HG03175 (cell line): ENCODE data around the gene SLC3A2.

Experiments
- ATAC-seq: cut with Tn5 transposase; IDR thresholded peaks from one replicate; pipeline ENCODE4 v1.9.1; 2021; ENCODE audit warnings: mild to moderate bottlenecking, moderate library complexity; ENCODE audit not compliant: unreplicated experiment

The SLC3A2 gene

DNA sequence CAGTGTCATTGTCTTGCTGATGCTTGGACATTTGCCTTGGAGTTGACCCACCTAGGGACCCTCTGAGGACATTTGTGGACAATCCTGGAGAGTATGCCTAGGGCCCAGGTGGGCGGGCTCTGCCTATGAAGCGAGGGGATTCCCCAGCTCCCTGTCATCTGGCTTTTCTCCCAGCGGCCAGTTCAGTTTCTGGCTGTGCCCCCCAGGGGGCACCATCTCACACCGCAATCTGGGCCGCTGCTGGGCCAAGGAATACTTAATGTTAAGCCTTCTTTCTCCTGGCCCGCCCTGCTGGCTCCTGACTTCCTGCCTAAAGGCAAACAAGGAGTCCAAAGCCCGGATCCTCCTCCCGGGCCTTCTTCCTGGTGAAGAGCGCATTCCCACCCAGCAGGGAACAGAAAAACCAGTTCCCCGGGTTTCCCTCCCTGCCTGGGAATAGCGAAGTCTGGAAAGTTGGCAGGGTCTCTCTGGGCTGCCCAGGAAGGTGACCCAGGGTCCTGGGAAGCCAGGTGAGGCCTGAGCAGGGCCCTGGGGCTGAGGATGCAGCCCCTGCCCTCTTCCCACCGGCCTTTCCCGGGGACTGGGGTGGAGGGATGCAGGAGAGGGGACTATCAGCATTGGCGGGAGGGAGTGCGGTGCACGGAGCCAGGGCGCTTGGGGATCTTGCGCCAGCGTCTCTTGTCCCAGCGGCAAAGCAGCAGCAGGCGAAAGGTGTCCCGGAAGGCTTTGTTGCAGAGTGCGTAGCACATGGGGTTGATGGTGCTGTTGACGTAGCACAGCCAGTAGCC is 28.6 kb downstream of the SLC3A2 start:
- ATAC-seq = no peak

DNA sequence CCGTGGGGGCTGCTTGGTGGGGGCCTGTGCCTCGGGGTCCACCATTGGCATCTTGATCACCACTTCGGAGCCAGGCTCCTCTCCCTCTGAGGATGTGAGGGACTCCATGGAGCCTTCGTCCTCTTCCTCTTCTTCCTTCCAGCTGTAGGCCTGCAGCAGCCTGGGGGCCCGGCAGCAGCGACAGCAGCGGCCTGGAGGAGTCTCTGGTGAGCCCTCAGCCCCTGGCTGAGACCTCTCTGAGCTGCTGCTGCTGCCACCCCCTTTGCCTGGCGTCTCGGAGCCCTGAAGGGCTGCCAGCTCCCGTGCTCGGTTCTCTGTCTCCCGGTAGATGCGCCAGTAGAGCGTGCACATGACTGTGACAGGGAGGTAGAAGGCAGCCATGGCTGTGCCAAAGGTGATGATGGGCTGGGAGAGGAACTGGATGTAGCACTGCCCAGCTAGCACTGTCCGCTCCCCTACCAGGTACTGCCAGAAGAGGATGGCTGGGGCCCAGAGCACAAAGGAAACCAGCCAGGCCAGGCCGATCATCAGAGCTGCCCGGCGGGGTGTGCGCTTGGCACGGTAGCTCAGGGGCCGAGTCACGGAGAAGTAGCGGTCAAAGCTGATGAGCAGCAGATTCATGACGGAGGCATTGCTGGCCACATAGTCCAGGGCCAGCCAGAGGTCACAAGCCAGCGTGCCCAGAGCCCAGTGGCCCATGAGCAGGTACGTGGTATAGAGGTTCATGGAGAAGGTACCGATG is 29.6 kb downstream of the SLC3A2 start:
- ATAC-seq = no peak

DNA sequence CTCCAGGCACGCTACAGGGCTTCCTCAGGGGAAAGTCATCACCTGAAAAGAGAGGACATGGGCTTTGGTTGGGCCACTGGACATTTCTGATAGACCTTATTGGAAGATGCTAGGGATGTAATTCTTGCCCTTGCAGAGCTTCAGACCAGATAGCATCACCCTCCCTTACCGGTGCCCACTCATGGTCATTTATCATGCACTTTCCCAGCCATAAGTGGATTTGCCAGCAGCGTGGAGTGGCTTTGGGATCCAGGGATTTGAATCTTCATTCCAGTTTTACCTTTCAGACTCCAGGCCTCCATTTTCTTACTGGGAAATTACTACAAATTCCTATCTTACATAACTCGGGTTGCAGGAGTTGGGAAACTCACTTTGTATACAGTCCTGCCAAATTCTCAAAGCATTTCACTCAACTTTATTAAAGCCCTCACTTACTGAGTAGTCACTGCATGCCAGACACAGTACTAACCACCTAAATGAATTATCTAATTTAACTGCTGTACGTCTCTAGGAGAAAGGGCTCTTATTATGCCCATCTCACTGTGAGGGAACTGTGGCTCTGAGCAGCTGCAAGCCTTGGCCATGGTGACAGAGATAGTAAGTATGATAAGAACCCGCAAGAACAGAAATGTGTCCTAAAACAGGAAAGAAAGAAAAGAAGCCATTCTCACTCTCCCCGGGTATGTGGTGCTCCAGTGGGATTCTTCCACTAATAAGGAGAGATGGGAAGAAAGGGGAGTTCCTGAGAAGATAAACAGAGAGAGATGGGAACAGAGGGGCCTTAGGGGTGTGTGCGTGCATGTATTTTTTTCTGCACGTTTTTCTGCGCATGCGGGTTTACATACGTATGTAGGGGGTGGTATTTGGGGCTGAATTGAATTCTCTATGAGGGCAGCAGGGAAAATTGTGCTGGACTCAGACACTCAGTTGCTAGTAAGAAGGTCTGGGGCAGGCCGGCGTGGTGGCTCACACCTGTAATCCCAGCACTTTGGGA is 30.7 kb downstream of the SLC3A2 start:
- no peak for ATAC-seq

DNA sequence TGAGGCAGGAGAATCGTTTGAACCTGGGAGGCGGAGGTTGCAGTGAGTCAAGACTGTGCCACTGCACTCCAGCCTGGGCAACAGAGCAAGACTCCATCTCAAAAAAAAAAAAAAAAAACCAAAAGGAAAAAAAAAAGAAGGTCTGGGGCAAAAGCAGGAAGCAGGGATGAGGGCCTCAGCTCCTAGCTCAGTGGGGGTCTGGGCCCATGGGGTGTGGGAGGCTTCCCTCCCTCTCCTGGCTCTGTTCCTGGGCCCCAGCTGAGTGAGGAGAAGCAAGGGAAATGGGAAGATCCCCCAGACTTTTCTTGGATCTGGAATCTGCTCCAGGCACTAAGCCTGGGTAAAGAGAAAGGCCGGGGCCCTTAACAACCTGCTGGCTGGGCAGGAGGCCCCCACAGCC is 31.6 kb downstream of the SLC3A2 start:
- ATAC-seq = no peak

DNA sequence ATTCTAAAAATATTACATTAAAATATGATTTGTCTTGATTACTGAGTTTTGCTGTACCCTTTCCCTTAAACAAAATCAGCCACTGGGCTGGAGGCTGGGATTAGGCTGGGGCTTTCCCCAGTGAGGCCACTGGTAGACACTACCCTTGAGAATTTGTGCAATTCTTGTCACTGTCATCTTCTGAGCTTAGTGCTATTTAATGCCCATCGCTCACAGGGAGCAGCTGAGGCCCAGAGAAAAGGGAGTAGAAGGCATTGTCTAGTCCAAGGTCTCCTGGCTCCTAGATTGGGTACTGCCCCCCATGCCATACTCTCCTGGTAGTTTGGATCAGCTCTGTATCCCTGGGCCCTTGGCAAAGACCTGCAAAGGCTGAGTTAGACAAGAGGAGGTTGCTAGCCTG is 33.7 kb downstream of the SLC3A2 start:
- no peak for ATAC-seq

DNA sequence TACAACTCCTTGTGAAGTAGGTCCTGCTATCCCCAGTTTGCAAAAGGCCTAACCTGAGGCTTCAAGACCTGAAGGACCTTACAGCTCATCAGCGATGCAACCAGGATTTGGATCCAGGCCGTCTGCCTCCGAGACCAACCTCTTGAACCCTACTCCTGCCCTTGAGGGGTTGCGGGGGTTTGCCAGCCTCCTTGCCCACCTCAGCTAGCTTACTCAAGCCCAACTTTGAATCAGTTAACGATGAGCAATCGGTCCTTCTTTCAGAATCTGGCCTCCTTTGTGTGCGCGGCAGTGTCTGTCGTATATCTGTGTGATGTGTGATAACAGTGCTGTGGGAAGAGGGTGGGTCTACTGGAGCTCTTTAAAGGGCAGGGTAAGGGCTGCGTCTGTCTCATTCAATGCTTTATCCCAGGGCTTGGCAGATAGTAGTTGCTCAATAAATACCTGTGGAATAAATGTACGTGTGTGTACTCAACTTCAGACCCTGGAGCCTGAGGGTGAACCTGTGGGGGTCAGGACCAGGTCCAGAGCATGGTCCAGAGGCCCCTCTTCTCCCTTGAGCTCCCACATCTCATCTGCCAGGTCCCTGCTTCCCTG is 37.3 kb downstream of the SLC3A2 start:
- ATAC-seq = no peak

DNA sequence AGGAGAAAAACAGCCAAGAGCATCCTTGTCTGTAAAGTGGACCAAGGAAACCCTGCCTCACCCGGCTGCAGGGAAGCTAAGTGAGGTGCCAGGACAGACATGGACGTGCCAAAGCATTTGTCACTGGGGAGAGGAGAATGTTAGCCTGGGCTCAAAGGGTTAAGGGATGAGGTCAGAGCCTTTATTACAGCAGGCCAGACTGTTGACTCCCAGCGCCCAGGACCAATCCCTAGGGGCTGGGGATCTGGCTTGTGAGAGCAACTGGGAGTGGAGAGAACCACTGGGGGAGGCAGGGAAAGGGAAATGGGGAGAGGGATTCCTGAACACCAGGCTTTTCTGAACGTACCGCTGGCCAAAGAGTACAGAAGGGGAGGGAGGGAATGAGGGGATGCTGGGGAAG is 37.8 kb downstream of the SLC3A2 start:
- no peak for ATAC-seq

DNA sequence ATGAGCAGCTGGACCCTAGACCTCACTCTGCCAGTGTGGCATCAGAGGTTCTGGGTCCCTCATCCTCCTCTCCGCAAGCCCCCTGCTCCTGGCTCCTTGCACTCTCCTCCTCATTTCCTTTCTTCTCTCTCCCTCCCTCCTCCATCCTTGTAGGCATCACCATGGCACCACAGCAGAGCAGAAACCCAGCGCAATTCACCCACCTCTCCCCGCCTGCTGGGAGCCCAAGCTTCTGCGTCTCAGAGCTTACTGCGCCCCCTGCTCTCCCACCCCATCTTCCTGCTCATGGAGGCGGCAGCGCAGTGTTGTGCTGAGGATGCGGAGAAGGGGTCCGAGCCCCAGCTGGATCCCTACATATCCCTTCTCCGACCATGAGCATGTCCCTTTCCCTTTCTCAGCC is 38.8 kb downstream of the SLC3A2 start:
- no peak for ATAC-seq

DNA sequence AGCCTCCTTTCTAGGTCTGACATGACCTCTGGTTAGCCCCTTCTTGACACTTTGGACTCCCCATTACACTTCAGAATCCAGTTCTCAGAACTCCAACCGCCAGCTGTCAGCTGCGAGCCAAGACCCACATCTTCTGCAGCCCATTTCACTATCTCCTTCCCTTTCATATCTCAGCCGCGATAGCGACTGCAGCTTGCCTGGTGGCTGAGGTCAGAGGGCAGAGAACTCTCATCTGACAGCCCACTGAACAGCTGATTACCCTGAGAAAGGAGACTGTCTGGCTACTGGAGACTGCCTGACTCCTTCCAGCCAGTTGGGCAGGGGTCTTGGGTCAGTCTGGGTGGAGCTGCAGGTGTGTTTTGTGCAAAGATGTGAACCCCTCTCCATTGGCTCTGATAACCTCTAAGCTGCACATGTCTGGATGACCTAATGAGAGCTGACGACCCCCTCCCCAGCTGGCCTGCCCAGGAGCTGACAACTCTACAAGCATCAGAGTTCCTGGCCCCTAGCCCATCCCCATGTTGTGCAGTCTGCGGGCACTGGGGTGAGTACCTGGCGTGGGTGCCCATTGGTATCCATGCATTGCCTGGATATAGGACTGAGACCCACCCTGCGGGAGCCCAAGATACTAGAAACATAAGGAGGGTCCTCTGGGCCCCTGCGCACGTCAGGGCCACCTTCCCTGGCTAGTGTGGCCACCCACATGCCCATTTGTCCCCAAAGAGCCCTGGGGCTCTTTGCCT is 39.4 kb downstream of the SLC3A2 start:
- ATAC-seq = no peak

DNA sequence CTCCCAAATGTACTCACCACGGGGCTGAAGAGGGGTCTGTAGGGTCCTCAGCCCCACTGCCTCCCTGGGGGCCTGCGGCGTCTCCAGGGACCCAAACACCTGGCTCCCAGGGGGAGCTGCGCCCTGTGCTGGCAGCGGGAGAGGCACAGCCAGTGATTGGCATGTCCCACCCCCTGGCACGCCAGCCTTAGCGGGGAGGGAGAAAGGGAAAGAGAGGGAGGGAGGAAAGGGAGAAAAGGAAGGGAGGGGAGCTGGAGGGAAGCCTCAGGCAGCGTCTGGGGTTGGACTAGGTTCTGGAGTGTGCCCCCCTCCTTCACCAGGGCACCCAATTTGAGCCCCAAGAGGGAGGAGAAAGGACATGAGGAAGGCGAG is 40.5 kb downstream of the SLC3A2 start, which contains the start of gene CHRM1:
Gene CHRM1, minus strand, starts transcription at position 163 of the 372 bp plus-strand sequence. CDS start 10,263 bp downstream, outside the sequence.
- no peak for ATAC-seq

DNA sequence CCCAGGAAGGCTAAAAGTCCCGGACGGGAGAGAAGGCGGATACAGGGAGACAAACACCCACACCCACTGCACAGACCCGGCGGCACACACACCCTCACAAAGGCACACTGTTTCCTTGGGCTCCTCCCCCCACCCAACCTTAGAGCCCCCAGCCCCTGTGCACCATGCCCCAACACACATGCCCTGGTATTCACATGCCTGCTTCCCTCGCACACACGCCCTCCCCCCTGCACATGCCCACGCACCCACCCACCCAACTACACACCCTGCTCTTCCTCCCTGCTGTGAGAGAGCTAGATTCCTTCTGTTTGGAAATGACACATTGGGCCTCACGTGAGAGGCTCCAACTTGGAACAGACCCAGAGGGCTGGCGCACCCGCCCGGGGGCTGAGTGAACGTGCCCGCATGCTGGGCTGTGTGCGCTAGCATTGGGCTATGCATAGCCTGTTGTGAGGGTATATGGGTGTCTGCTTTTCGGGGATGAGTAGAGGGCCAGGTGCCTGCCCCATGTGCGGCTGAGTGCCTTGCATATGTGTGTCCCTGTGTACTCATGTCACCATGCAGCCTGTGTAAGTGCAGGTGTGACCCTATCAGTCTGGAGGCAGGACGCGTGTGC is 41.0 kb downstream of the SLC3A2 start:
- ATAC-seq = no peak

DNA sequence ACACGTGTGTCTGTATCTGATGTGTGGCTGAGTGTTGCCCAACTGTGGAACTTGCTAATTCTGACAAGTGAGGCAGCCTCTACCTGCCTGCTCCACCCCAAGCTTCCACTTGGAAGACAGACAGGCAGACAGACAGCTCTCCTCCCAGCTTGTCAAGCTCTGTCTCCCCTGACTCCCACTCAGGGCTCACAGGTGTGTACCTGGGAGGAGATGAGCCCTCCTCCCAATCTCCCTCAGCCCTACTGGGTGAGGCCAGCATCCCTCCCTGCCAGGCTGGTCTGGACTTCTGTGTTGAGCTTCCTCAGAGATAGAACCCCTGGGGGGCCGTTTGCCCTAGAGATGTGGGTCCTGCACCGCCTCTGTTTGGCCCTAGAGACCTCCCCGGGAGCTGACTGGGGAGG is 41.5 kb downstream of the SLC3A2 start:
- ATAC-seq = no peak

DNA sequence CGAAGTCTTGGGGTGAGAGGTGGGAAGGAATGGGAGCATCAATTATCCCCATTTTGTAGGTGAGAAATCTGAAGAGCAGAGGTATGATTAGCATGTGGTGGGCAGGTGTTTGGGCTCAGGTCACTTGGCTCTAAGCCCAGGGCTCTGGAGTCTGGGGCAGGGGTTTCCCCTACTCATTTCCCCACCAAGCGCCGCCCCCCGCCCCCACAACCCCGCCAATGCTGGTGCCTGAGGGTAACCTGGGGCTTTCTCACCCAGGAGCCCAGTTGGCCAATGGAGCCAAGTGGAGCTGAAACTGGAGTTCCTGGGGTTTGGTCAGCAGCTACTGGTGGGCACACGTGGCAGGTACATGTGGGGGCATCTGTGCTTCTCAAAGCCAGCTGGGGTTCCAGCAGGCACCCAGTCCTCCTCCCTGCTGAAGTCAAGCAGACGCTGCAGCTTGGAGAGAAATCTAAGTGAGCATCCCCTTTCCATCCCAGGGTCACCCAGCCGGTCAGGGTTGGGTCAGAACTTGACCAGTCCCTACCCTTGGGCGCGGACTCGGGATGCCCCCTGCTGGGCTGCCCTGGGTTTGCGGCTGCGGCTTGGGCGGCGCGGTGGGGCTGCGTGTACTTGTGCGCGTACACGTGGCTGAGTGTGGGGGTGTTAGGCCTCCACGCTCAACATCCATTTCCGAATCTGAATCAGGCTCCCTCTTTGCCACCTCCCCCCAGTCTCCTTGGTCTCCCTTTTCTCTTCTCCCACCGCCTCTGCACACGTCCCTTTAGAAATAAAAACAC is 42.1 kb downstream of the SLC3A2 start:
- no peak for ATAC-seq

DNA sequence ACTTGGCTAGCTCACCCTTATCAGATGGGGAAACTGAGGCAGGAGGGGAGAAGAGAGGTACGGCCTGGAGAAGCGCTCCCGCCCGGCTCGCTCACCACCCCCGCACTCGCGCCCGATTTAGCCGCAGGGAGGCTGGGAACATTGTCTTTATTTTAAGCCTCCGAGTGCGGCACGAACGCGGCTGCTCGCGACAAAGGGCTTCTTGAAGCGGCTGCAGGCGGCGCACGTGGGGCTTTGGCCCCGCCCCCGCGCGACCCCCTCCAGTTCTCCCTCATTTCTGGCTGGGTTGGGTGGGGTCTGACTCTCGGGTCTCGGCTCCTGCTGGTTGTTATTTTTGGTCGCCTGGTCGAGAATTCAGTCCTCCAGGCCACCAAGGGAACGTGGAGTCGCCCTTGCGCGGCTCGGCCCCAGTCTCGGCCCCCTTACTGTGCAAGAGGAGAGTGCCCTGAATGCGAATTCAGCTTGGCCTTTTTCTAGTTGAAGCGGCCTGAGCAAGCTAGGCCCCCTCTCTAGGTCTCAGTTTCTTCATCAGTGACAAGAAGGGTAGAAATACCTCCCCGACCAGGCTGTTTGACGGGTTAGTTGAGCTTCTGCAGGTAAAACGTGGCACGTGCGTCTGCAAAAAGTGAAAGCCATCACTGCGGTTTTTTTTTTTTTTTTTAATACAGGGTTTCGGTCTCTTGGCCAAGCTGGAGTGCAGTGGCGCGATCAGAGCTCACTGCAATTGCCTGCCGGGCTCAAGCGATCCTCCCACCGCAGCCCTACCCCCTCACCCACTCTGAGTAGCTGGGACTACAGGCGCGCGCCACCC is 43.1 kb downstream of the SLC3A2 start:
- ATAC-seq = peak; percentile 44

DNA sequence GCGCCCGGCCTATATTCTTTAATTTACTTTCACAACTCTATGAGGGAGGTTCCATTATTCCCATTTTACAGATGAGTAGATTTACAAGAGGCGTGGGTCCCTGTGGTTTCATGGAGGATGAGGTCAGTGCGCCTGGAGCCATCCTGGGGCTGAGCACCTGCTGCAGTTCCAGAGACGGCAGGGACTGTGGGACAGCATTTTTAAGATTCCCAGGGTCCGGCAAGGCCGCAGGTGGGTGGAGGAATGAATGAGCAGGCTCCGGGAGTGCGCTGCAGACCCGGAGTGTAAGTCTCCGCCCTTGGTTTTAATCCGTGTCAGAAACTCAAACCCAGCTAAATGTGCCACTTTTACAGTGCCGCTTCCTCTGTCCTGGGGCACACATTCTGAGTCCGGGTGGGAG is 44.6 kb downstream of the SLC3A2 start:
- no peak for ATAC-seq

DNA sequence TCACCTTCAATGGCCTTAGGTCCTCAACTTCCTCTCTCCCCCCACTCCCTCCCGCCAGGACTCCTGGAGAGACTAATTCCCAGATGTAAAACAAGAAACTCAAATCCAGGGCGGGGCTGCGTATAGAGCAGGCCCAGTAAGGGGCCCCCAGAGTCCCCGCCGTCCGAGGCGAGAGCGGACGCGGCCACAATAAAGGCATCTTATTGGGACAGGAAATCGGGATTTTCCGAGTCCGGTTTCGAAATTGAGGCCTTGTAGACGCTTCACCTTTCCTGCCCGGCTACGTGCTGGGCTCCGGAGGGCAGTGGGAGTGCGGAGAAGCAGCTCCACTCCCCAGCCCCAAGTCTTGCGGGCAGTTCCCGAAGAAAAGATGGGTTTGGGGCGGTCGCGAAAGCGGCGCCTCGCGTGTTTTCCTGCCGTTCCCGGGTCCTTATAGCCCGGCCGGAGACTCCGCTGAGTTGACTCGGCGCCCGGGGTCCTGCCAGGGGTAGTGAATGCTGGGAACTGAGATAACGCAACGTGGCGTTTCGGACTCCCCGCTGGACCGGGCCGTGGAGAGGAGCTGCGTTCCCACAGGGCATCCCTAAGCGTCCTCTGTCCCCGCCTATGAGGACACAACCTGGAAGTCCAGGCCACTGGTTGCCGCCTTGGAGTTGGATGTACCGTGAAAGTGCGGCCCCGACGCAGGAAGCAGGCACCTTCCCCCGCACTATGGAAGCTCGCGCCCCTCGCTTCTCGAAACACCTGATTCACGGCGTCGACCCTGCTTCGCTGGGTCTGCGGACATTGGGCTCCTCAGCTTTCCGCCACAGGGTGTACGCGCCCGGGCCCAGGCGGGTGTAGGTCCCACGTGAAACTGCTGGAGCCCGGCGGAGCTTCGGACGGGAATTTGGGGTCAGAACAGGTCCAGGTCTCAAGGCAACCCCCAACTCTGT is 45.3 kb downstream of the SLC3A2 start:
- no peak for ATAC-seq
